GM12878 (cell line): ENCODE measurements around the gene GOLPH3.
"Not testable (repeated sequence)": the region's sequence is repeated elsewhere in the genome, so short reads cannot be mapped to it uniquely, and the experiment has no call there.

Experiments
- CHD2 ChIP-seq: IDR thresholded peaks from 2 replicates; pipeline ENCODE4 v1.6.1; 2011; ENCODE audit warnings: low read depth, low read length, improper control_type of control experiment, borderline replicate concordance
- CTCF ChIP-seq, 3 experiments: IDR thresholded peaks in 2 of 3; conservative IDR thresholded peaks in 1 of 3; 2 replicates each; pipeline ENCODE4 v1.5.1; 2011; ENCODE audit warnings: low read depth in 3 of 3, low read length in 3 of 3, mild to moderate bottlenecking in 3 of 3, control low read depth in 2 of 3, moderate library complexity in 2 of 3, inconsistent platforms in 1 of 3, mixed read lengths in 1 of 3; ENCODE audit not compliant: control insufficient read depth in 2 of 3, insufficient read depth in 1 of 3; ENCODE audit errors: extremely low read depth in 1 of 3
- ETV6 ChIP-seq, 2 experiments: fragments of 450-650 bp in 1 of 2; IDR thresholded peaks in 1 of 2; conservative IDR thresholded peaks in 1 of 2; 2 replicates each; pipeline ENCODE4 v1.6.1; 2014; ENCODE audit warnings: antibody characterized with exemption in 1 of 2, borderline replicate concordance in 1 of 2, low read depth in 1 of 2, mild to moderate bottlenecking in 1 of 2, moderate library complexity in 1 of 2
- FOXK2 ChIP-seq: fragments of 450-650 bp; IDR thresholded peaks from 2 replicates; pipeline ENCODE4 v1.6.1; 2017; ENCODE audit warnings: mild to moderate bottlenecking, moderate library complexity
- MAX ChIP-seq: IDR thresholded peaks from 2 replicates; pipeline ENCODE4 v1.6.1; 2012; ENCODE audit warnings: low read depth, low read length, improper control_type of control experiment
- POLR2A ChIP-seq: IDR thresholded peaks from 2 replicates; pipeline ENCODE4 v1.6.1; 2011; ENCODE audit warnings: low read depth, mild to moderate bottlenecking, low read length
- RAD21 ChIP-seq: IDR thresholded peaks from 2 replicates; pipeline ENCODE4 v1.6.1; 2011; ENCODE audit warnings: mild to moderate bottlenecking, low read depth, low read length, moderate library complexity; ENCODE audit not compliant: insufficient read depth
- SIN3A ChIP-seq: IDR thresholded peaks from 2 replicates; pipeline ENCODE4 v1.6.1; 2012; ENCODE audit warnings: low read depth, low read length, improper control_type of control experiment
- TARDBP ChIP-seq: IDR thresholded peaks from 2 replicates; pipeline ENCODE4 v1.6.1; 2016; ENCODE audit warnings: borderline replicate concordance
- ZBED1 ChIP-seq: IDR thresholded peaks from 2 replicates; pipeline ENCODE4 v1.6.1; 2016; ENCODE audit warnings: borderline replicate concordance
- TF ChIP-seq, protein P1 (sequence below): IDR thresholded peaks from 2 replicates; pipeline ENCODE4 v1.6.1; 2011; ENCODE audit warnings: low read depth, mild to moderate bottlenecking, low read length, moderate library complexity, borderline replicate concordance; ENCODE audit errors: extremely low read depth
- TF ChIP-seq, protein P2 (sequence below): IDR thresholded peaks from 2 replicates; pipeline ENCODE4 v1.6.1; 2012; ENCODE audit warnings: low read length, inconsistent platforms

DNA sequence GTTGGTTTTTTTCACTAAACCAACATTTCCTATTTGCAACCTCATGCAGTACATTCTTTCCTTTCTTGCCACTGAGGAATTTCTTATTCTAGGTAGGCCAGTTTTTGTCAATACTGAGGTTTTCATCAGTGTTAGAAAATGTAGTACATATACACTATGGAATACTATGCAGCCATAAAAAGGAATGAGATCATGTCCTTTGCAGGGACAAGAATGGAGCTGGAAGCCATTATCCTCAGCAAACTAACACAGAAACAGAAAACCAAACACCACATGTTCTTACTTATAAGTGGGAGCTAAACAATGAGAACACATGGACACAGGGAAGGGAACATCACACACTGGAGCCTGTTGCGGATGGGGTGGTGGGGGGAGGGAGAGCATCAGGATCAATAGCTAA lies 93.6 kb downstream of the GOLPH3 start:
- not testable (repeated sequence) for TF ChIP-seq CTCF (IDR thresholded peaks at IDR 0.05 in 2 of 3, conservative IDR thresholded peaks at IDR 0.05 in 1 of 3; ENCODE audit: control insufficient read depth in 2 of 3, extremely low read depth in 1 of 3, insufficient read depth in 1 of 3, low read depth in 3 of 3, low read length in 3 of 3); POLR2A; MAX; SIN3A; TARDBP; ETV6 (conservative IDR thresholded peaks at IDR 0.05 in 1 of 2, IDR thresholded peaks at IDR 0.05 in 1 of 2; ENCODE audit: borderline replicate concordance in 1 of 2, low read depth in 1 of 2); CHD2; ZBED1; RAD21; FOXK2
- TF ChIP-seq, protein P1, sequence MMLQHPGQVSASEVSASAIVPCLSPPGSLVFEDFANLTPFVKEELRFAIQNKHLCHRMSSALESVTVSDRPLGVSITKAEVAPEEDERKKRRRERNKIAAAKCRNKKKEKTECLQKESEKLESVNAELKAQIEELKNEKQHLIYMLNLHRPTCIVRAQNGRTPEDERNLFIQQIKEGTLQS = not testable (repeated sequence)
- TF ChIP-seq, protein P2, sequence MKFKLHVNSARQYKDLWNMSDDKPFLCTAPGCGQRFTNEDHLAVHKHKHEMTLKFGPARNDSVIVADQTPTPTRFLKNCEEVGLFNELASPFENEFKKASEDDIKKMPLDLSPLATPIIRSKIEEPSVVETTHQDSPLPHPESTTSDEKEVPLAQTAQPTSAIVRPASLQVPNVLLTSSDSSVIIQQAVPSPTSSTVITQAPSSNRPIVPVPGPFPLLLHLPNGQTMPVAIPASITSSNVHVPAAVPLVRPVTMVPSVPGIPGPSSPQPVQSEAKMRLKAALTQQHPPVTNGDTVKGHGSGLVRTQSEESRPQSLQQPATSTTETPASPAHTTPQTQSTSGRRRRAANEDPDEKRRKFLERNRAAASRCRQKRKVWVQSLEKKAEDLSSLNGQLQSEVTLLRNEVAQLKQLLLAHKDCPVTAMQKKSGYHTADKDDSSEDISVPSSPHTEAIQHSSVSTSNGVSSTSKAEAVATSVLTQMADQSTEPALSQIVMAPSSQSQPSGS = not testable (repeated sequence)
